ENCODE data around the gene PGRMC2.
"Not testable (repeated sequence)": the region's sequence is repeated elsewhere in the genome, so short reads cannot be mapped to it uniquely, and the experiment has no call there.

Gene PGRMC2

DNA sequence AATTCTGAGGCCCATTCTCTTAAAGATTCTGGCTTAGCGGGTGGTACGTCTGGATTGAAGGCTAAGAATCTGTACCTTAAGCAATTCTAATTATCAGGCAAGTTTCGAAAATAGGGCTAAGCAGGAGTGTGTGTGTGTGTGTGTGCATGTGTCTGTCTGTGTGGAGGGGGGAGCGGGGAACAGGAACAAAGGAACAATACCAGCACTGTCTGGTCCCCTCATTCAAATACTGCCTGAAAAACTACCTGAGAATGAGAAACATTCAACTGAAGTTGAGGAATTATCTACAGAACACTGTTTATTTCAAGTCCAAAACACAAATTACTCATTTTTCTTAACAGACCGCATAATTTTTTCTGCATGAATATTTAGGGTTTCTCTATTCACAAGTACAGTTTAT is 18.6 kb downstream of the PGRMC2 start:
- no peak for DNase-seq (ENCODE audit: low read depth, low spot score)

DNA sequence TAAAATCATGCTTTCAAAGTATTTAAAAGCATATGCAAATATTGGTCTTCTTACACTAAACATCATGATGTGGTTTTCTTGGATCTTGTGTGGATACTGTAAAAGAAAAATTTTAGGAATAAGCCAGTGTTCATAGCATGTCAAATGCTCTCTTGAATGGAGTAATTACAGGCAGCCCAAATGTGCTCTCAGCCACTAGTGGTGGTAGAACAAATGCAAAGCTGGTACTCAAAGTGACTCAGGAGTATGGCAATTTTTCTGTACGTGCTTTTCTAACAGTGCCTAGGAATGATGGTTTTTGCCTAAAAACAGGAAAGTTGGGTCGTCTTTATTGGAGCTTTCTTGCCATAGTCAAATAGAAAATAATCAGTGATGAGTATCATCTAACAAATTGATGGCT is 19.9 kb downstream of the PGRMC2 start:
- no peak for DNase-seq (ENCODE audit: low read depth, low spot score)

DNA sequence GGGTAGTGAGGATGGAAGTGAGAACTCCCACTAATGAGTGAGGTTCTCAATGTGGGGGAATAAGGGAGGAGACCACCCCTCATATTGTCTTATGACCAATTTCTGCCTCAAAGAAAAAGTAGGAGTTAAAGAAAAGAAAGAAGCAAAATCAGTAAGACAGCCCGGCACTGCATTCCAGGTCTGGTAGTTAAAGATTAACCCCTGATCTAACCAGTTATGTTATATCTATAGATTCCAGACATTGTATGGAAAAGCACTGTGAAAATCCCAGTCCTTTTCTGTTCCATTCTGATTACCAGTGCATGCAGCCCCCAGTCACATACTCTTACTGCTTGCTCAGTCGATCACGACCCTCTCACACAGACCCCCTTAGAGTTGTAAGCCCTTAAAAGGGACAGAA is 20.4 kb downstream of the PGRMC2 start:
- DNase-seq (ENCODE audit: low read depth, low spot score): not testable (repeated sequence)

DNA sequence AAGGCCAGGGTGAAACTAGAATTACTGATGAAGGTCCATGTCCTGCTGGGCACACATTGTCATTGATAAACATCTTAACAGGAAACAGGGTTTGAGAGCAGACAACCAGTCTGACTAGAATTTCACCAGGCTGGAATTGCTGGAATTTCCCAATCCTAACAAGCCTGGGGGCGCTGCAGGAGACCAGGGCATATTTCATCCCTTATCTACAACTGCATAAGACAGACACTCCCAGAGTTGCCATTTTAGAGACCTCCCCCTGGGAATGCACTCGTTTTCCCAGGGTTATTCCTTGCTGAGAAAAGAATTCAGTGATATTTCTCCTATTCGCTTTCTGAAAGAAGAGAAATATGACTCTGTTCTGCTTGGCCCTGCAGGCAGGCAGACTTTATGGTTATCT is 22.1 kb downstream of the PGRMC2 start:
- DNase-seq (ENCODE audit: low read depth, low spot score): not testable (repeated sequence)

DNA sequence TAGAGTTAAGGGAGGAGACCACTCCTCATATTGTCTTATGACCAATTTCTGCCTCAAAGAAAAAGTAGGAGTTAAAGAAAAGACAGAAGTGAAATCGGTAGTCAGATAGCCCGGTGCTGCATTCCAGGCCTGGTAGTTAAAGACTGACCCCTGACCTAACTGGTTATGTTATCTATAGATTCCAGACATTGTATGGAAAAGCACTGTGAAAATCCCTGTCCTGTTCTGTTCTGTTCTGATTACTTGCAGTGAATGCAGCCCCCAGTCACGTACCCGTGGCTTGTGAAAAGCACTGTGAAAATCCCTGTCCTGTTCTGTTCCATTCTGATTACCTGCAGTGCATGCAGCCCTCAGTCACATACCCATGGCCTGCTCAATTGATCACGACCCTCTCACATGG is 27.7 kb downstream of the PGRMC2 start:
- DNase-seq (ENCODE audit: low read depth, low spot score): not testable (repeated sequence)

DNA sequence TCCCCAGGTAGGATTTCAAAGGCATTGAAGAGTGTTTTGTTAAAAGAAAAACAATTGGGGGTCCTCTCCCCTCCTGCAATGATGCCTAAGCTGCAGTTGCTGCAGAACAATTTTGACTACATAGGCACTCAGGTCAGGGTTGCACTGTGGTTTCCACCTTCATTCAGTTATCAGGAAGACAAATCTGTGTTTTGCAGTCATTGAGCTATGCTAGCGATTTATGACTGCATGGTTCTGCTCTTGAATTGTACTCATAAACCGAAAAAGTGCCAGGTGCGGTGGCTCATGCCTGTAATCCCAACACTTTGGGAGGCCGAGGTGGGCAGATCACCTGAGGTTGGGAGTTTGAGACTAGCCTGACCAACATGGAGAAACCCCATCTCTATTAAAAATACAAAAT is 29.4 kb downstream of the PGRMC2 start:
- DNase-seq (ENCODE audit: low read depth, low spot score): not testable (repeated sequence)

DNA sequence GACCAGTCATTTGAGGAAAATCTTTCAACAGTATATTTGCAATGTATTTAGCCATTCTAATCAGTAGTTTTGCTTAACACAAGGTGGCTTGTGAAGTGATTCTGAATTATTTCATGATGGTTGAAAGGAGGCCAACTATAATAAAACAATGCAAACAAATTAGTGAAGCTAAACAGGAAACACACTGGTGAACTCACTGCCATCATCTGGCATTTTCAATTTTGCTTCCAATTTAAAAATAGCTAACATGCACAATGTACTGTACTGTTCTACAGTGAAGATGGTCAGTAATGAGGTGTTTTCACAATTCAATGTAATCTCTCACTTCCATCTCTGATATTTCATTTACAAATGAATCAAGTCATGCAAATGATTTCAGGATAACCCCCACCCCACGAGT is 31.1 kb downstream of the PGRMC2 start:
- DNase-seq (ENCODE audit: low read depth, low spot score): no peak

DNA sequence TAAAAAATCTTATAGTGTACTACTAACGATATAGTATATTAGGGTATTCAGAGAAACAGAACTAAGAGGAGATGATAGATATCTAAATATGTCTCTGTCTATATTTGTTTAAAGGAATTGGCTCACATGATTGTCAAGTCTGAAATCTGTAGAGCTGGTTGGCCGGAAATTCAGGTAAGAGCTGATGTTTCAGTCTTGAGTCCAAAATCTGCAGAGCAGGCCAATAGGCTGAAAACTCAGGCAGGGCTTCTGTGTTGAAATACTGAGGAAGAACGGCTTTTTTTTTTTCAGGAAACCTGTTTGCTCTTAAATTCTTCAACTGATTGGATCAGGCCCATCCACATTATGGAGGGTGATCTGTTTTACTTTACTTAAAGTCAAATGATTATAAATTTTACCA is 31.7 kb downstream of the PGRMC2 start:
- DNase-seq (ENCODE audit: low read depth, low spot score): no peak

DNA sequence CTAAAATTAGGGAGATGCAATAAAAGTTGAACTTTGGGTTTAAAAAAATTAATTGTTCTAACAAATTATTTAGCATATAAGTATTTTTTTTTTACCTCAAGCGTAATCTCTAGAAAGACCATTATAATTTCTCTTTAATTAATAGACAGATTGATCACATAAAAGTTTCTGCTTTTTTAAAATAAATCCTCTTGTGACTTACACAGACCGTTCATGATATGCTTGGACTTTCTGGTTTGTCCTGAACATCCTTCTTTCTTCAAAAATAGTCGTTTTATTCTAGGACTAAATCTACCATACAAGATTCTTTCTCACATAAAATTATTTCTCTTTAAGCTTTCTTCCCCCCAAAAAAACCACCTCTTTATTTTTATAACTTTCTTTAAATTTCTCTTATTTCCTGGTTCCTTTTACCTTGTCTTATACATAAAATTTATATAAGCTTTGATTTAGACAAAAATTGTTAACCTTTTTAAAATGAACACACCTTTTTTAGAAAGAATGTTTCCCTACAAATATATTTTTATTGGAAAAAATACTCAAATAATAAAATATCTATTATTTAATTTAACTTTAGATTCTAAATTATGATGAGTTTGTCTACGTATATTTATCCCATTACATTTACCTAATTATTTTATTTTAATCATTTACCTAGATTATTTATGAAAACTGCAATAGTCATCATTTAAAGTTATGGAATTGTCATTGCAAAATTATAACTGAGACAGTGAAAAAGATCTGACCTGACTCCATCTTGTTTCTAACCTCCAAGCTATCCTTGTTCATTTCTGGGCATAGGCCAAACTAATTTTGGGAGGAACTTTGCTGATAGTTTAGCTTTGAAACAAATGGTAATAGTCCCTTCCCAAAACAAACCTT is 37.6 kb downstream of the PGRMC2 start:
- no peak for DNase-seq (ENCODE audit: low read depth, low spot score)

DNA sequence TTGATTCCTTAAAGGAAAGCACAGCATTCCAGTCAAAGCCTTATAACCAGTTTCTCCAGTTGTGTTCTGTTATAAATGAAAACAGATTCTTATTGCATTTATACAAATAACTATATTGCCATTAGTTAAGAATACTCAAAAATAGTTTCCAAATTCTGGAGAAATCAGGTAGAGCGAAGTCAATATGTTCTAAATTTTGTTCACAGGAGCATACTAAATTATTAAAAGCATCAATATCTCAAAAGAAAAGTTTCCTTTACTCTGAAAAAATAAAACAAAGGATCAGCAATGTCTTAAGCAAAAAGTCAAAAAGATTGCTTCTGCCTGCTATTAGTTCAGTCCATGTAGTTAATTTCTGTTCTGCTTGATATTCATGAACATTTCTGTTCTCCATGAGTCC is 39.7 kb downstream of the PGRMC2 start:
- DNase-seq (ENCODE audit: low read depth, low spot score): no peak

DNA sequence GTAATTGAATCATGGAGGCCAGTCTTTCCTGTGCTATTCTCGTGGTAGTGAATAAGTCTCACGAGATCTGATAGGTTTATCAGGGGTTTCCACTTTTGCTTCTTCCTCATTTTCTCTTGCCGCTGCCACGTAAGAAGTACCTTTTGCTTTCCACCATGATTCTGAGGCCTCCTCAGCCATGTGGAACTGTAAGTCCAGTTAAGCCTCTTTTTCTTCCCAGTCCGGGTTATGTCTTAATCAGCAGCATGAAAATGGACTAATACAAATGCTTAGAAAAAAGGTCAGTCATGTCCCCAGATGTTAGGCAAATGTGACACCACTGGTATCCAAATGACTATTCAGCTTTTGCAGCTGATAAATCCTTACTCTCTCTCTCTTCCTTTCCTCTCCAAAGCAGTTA is 42.2 kb downstream of the PGRMC2 start:
- not testable (repeated sequence) for DNase-seq (ENCODE audit: low read depth, low spot score)

DNA sequence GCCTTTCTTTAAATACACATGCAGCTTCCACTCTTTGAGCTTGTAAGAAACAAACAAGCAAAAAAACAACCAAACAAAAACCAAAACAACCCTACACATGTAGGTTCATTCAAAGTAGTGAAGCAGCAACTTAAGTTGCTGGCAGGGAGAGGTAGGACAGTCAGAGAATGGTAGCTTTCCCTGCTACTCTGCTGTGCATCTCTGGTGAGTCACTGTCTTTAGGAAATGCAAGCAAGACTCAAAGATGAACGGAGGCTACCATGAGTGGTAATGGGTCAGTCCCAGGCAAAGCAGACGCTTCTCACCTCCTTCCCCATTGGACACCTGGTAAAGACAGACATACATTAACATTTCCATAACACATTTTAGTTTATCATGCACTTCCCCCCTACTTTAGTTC is 43.2 kb downstream of the PGRMC2 start:
- no peak for DNase-seq (ENCODE audit: low read depth, low spot score)

DNA sequence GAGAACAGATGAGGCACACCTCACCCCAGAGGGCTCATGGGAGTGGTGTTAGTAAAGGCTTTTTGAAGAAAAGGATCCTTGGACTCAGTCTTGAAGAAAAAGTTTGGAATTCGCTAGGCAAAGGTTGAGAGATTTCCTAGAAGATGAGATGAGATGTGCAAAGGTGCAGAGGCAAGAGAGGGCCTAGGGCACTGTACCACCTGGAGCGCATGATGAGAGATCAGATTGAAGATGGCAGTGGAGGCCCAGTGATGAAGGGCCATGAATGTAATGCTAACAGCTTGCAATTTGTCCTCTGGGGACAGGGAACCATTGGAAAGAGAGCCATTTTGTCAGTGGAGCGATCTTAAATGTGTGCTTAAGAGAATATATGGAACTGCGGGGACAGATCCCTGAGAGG is 45.0 kb downstream of the PGRMC2 start:
- DNase-seq (ENCODE audit: low read depth, low spot score): no peak

DNA sequence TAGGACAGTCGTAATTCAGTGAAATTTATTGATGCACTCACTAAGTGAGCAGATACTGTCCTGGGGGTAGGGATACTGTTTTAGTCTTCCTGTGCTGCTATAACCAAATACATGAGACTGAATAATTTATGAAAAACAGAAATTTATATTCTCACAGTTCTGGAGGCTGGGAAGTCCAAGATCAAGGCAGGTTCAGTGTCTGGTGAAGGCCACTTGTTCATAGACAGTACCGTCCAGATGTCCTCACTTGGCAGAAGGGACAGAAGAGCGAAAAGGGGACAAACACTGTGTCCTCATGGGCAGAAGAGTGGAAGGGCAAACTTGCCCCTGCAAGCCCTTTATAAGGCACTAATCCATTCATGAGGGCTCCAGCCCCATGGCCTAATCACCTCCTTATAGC is 45.6 kb downstream of the PGRMC2 start:
- no peak for DNase-seq (ENCODE audit: low read depth, low spot score)

DNA sequence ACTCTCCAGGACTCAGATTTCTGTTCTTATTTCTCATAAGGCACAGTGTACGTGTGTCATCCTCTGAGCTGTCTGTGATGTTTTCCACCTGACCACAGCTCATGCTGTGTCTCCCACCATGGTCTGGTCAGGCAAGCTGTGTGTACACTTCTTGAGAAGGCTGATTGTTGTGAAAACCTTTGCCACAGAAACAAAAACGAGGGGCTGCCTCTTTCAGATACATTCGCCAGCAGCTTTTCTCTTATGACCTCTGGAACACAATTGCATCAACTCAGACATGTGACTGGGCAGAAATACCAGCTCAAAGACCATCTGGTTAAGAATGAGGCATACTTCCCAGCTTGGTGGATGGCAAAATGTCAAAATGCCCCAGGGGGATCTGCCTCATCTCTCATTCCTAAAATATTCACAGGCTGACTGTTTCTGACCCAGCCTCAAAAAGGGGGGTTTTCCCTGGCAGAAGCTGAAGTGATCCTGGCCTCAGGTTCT is 46.1 kb downstream of the PGRMC2 start:
- DNase-seq (ENCODE audit: low read depth, low spot score): peak; percentile 99

DNA sequence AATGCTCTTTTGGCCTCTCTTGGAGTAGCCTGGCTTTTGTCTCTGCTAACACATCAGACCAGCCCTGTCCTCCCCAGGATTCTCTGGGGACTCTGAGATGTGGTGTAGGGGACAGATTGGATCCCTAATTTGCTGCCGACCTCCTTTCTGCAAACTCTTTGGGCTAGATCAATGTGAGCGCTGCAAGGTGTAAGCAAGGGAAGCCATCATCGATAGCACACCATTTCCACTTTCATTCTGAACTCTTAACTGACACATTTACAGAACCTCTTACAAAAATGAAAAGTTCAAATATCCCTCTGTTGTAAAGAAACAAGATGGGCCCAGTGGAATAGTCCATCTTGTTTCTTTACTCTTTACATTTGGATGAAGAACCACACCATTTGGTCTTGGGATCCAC is 46.6 kb downstream of the PGRMC2 start:
- DNase-seq (ENCODE audit: low read depth, low spot score): no peak

DNA sequence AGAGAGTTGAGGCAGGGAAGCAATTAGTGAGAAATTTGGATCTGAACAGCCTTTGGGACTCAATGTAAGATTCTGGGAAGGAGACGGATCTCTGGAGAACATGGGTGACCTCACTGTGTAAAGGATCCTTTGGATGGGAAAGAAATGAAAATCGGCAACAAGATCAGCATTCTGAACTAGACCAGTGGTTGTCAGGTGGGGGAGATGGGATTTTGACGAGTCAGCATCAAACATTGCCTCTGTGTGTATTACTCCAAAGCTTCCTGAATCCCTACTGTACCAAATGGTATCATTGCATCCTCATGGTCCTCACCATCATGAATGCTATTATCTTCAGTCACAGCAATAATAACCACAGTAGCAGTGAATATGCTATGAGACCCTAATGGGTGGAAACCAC is 52.8 kb downstream of the PGRMC2 start:
- no peak for DNase-seq (ENCODE audit: low read depth, low spot score)

DNA sequence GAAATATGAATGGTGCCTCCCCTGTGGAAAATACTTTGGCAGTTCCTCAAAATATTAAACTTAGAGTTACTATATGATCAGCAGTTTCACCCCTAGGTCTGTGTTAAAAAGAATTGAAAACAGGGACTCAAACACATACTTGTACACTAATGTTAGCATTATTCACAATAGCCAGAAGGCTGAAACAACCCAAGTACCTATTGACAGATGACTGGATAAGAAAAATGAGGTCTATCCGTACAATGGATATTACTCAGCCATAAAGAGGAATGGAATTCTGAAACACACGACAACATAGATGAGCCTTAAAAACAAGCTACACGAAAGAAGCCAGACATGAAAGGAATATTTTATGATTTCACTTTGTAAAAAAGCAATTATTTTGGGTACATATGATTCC is 54.9 kb downstream of the PGRMC2 start:
- no peak for DNase-seq (ENCODE audit: low read depth, low spot score)

DNA sequence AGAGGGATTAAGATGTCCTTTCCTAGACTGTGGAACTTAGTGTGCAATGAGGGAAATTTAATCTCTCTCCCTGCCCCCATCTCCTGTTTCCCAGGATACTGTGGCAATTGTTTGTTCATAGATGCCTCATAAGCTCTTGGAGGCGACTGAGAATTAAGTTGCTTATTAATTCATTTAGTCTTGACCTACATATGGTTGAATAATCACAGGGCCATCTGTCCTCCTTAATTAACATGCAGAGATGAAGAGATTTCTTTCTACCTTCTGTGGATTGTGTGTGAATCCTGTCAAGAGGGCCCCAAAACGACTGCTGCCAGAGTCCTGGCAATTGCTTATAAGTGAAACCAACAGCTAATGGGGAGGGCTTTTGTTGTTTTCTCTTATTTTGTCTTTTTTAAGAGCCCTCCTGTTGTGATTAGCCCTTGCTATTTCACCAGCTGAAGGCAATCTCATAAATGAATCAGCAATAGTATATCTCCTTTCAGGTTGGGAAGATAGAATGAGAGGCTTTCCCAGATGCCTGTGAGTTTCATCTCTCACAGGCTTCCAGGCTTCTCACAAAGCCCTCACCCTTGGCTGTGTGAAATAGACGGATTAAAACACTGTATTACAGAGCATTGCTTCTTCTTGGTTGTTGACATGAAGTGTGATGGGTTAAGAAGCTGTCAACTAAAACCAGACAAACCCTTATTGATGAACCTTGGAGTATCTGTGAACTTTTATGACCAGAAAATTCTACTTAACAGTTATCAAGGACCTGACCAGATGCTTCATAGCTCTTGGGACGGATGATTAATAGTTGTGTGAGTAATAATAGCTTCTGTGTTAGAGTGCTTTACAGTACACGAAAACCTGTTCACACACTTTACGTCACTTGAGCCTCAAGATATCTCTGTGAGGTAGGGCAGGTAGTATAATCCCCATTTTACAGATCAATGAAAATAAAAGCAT is 58.5 kb downstream of the PGRMC2 start:
- DNase-seq (ENCODE audit: low read depth, low spot score): peak; percentile 55

DNA sequence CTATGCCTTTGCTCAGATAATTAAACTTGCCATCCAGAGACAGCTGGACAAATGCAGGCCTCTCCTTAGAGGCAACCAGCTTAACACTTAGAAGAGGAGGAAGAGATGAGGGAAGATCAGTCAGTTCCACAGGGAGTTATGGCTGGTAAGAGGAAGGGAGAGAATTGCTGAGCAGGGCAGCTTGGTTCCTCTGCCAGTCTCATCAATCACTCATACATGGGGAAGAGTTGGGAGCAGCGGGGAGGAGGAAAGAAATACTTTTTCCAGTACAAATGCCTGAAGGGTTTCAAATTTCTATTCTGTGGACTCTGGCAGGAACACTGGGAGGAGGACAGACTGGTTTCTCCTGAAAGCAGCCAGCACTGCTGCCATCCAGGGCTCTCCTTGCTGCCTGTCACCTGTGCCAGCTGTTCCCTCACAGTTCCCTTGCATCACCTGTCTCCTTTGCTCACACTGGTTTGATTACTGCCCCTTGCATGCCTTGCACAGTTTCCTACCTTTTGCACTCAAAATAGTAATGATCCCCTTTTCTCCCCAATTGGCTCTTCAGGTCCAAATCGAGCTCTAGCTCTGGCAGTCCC is 59.5 kb downstream of the PGRMC2 start:
- no peak for DNase-seq (ENCODE audit: low read depth, low spot score)

DNA sequence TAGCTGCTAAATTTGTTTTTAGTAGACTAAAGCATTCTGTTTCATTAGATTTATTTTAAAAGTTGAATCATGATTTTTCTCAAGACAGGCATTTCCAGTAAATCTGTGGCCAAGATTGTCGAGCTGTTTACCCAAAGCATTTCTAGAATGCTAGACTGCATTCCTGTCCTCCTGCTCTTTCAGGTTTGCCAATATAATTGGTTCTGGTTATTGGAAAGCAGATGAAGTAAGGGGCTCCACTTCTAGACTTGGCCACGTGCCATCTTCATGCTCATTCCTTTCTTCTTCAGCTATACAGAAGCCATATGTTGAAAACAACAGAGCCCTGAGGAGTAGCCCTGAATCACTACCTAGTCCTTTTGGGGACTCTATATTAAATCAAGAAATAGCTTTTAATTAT is 62.5 kb downstream of the PGRMC2 start:
- no peak for DNase-seq (ENCODE audit: low read depth, low spot score)

DNA sequence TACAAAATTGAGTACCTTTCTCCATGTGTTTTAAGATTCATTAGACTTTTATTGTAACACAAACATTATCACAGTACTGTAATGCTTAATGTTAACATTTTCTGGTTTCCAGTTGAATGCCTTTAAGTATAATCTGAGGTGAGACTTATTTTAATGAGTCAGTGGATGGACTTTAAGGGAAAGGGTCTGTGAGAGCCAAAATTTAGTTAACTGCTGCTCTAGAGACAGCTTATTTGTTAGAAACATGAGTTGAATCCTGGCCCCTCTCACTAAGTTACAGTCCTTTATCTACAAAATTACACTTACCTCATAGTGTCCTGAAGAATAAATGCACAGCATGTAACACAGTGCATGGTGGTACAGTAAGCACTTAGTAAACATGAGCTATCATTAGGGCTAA is 66.0 kb downstream of the PGRMC2 start:
- no peak for DNase-seq (ENCODE audit: low read depth, low spot score)
